Gastrocnemius medialis (tissue), 4 donors: ENCODE measurements around the gene GRIP2.
A peak's percentile ranks its signal among the peaks of the same experiment; 100 is the strongest.

Experiments used
- POLR2A ChIP-seq, 2 donors: fragments of 450-650 bp; IDR thresholded peaks; one replicate each; pipeline ENCODE4 v1.6.1; 2017; ENCODE audit warnings: antibody characterized with exemption in 2 of 2, mild to moderate bottlenecking in 2 of 2, moderate library complexity in 2 of 2
- TF ChIP-seq, protein P1 (sequence below), 5 experiments: fragments of 450-650 bp in 3 of 5; fragments of 200-600 bp in 2 of 5; sonication (generic) in 2 of 5; IDR thresholded peaks in 4 of 5; conservative IDR thresholded peaks in 1 of 5; 1 replicate in 4 of 5; 2 replicates in 1 of 5; pipeline ENCODE4 v1.5.1; 2016 to 2019; ENCODE audit warnings: antibody characterized with exemption in 5 of 5, mild to moderate bottlenecking in 3 of 5, moderate library complexity in 3 of 5

DNA sequence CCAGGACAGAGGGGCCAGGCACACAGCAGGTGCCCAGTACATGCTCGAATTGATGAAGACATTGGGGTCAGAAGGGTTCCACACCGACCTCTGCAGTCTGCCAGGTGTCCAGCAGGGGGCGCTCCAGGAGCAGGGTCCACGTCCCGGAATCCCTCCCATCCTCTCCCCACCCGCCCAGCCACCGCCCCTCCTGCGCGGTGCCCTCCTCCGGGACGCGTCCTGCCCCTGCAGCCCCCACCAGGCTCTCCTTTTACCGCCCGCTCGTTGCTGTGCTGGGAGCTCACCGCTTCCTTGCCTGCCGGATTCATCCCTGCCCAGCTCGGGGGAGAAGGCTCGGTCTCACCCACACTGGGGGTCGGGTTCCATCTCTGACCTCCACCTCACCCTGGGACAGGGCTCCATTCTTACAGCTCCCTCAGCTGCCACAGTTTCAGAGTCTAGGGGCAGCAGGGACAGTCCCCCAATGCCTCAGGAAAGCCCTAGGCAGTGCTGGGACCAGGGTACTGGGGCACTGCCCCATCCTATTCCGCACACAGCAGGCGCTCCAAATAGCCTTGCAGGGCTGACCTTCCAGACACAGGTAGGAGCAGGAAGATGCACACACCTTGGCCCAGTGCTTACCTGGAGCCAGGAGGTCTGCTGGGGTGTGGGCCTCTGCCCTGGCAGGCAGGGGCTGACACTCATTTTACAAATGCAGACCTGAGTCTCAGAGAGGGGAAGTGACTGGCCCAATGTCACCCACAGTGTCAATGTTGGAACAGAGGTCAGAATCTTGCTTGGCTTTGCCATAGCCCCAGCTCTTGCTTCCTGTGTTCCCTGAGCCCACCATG, 31.0 kb downstream of the GRIP2 start:
- TF ChIP-seq, protein P1, sequence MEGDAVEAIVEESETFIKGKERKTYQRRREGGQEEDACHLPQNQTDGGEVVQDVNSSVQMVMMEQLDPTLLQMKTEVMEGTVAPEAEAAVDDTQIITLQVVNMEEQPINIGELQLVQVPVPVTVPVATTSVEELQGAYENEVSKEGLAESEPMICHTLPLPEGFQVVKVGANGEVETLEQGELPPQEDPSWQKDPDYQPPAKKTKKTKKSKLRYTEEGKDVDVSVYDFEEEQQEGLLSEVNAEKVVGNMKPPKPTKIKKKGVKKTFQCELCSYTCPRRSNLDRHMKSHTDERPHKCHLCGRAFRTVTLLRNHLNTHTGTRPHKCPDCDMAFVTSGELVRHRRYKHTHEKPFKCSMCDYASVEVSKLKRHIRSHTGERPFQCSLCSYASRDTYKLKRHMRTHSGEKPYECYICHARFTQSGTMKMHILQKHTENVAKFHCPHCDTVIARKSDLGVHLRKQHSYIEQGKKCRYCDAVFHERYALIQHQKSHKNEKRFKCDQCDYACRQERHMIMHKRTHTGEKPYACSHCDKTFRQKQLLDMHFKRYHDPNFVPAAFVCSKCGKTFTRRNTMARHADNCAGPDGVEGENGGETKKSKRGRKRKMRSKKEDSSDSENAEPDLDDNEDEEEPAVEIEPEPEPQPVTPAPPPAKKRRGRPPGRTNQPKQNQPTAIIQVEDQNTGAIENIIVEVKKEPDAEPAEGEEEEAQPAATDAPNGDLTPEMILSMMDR (IDR thresholded peaks at IDR 0.05 in 4 of 5, conservative IDR thresholded peaks at IDR 0.05 in 1 of 5), result peak; percentile 90 to 98 (median 96)
- TF ChIP-seq POLR2A (IDR thresholded peaks at IDR 0.05), result no peak
